GM12801 (cell line): ENCODE results near the gene PWWP2B.

Experiments
- CTCF ChIP-seq: IDR thresholded peaks from one replicate; pipeline ENCODE4 v1.5.1; 2011; ENCODE audit warnings: control low read depth; ENCODE audit not compliant: insufficient read length; ENCODE audit errors: extremely low read depth

Gene PWWP2B

DNA sequence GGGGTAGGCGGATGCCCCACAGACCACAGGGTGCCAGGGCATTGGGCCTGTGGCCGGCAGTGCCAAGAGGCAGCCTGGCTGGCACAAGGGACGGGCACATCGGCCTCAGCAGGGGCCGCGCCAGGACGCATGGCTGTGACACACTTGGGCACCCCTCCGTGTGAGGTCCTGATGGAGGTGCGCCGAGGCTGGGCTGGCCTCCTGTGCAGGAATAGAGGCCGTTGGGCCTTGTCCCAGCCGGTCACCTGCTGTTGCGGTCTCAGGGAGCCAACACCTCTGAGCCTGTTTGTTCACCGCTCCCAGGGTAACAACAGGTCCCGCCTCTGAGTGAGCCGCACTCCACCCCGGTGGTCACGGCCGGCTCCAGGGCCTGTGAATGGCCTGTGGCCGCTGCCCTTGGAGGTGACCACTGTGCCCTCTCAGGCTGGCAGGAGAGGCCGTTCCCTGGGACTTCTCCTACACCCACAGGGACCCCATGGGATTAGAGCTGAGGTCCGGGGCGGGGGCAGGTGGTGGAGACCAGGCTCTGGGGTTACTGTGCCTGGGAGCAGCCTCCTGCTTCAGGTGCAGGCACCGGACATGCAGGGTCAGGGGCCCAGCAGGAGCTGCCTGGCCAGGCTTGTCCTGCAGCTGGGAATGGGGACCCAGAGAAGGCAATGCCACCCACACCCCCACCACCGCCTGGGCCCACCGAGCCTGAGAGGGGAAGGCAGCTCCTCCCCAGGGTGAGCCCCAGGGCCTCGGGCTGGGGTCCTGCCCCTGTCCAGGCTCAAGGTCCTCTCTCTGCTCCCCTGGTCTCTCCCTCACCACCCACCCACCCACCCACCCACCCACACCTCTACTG lies 12.0 kb downstream of the PWWP2B start:
- TF ChIP-seq CTCF: no peak

DNA sequence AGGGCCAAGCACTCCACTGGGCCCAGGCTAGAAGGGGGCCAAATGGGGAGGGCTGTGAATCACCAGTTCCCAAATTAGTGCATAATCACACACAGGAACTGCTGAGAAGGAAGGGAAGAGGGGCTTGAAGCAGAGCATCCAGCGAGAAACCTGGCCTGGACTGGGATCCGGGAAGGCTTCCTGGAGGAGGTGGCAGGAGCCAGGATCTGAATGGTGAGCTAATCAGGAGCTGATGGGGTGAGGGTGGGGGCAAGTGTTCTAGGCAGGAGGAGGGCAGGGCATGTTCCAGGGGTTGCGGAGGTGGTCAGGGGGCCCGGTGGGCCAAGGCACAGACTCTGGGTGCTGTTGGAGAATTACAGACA lies 12.6 kb downstream of the PWWP2B start:
- no peak for TF ChIP-seq CTCF

DNA sequence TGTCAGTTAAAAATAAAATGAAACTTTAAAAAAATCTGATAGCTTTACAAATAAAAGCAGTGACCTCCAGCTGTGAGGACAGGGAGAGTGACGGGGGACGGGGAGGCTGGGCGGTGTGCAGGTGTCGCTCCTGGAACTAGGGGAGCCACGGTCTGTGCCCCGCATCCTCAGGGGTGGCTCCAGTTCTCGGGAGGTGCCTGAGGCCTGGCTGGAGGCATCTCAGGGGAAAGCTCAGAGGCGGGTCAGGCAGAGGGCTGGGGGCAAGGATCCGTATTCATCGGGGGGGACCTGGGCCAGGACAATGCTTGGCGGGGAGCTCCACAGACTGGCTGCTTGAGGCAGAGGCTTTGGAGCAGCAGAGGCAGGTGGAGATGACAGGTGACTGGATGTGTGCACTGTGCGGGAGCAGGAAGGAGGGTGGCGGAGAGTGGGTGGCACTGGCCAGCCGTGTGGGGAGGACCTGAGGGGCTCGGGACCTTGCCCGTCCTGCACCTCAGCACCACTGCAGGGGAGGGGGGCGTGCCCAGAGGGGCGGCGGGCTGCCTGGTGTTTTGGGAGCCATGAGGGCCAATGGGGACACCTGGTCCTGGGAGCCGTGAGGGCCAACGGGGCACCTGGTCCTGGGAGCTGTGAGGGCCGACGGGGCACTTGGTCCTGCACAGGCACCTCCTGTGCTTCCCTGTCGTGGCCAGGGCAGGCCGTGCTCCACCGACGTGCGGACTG lies 13.2 kb downstream of the PWWP2B start:
- no peak for TF ChIP-seq CTCF

- TF ChIP-seq CTCF: no peak
These were observed 14.0 kb downstream of the PWWP2B start for GRCh38 chr10:132410779-132411532.

DNA sequence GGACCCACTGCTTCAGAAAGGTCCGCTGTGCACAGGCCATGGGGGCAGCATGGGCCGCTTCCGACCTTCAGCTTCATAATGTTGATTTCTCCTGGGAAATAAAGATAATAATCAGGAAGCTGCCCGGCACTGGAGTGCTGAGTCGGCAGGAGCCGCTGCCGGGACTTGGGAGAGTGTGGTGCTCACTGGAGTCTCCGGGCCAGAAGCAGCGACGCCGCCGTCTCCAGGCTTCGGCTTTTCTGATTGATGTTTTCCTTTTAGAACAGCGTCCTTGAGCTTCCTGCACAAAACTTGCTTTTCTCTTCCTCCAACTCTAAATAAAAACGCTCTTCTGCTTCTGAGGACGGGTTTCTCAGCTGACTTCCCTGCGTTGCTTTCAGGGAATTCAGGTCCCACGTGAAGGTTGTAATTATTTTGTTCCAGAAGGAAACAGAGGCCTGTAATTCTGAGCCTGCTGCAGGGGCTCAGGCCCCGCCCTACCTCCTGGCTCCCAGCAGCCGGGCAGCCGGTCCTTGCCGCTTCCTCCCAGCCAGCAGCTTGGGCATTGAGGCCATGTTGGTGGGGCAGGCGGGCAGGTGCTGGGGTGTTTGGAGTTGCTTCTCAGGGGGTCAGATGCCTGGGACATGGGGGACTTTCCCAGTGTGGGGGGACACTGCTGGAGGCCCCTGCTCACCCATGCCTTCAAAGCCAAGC lies 14.7 kb downstream of the PWWP2B start:
- TF ChIP-seq CTCF: no peak

- no peak for TF ChIP-seq CTCF
These were observed 15.6 kb downstream of the PWWP2B start for GRCh38 chr10:132412316-132413192.
